A375 (cell line): ENCODE data around the gene AGR3. TPM values are rescaled to one million over a fixed set of nuclear protein-coding genes. Genes with fewer than 3 reads are reported as not detected.

Source experiments
- small RNA-seq: library from RNA; depleted of rRNA; stranded (forward); fragments of <200 nt; gene quantifications from one replicate; pipeline ENCODE3, GENCODE V24; 2014
- total RNA-seq: library from RNA; depleted of rRNA; stranded (reverse); fragments of >200 nt; shearing (Covaris generic); gene quantifications from 2 replicates; pipeline ENCODE4 v1.2.3, GENCODE V29; 2014; rRNA removed

The AGR3 gene
- 0.24 TPM in 1 of 2 replicates, not detected in the other for total RNA-seq

DNA sequence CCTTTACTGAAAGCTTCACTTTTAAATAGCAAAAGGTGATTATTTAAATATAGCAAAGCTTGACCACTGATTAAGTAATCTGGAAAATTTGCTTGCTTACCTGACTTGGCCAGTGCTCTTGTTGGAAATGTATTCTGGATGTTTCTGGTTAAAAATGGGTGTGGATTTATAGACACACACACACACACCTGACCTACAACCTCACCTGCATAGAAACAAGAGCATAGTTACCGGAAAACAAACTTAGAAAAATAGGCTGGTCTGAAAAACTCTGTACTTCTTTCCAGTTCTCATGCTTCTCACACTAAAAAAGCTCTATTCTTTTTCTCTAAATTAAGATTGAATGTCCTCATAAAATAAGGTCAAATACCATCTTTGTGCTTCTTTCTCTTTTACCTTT is at the start of gene AGR3:
AGR3 (minus strand) TSS at position 140 of the 400 bp plus-strand sequence. CDS start 3,365 bp downstream, outside the sequence.

Small RNAs within 50 kb of the gene (small RNA-seq; reads per million reads assigned to genes)
- not detected for gene AC098592.2

Other genes with a start within 250 kb of the AGR3 start
- 9.9 and 11.7 TPM in 2 replicates for gene ANKMY2, start 236.2 kb downstream of the AGR3 start, total RNA-seq
- 129 and 172 TPM in 2 replicates for gene BZW2, start 235.8 kb downstream of the AGR3 start, total RNA-seq
- gene TSPAN13, start 128.2 kb downstream of the AGR3 start, total RNA-seq: 24.3 and 28.1 TPM in 2 replicates
- gene AGR2, start 77.0 kb downstream of the AGR3 start, total RNA-seq: not detected in 2 replicates